Measurements from ENCODE around the gene RHOH.

- TF ChIP-seq CTCF (IDR thresholded peaks at IDR 0.05 in 4 of 5, conservative IDR thresholded peaks at IDR 0.05 in 1 of 5) (no peak), POLR2A (IDR thresholded peaks at IDR 0.05) (no peak)
These were observed 86.6 kb downstream of the RHOH start for GRCh38 chr4:40283413-40283812.
